EH (cell line): ENCODE results near the gene CRABP1.

Experiments
- DNase-seq: peaks from one replicate; pipeline ENCODE4 v3.0.0-alpha.2; 2015; ENCODE audit warnings: low read depth

Gene CRABP1

DNA sequence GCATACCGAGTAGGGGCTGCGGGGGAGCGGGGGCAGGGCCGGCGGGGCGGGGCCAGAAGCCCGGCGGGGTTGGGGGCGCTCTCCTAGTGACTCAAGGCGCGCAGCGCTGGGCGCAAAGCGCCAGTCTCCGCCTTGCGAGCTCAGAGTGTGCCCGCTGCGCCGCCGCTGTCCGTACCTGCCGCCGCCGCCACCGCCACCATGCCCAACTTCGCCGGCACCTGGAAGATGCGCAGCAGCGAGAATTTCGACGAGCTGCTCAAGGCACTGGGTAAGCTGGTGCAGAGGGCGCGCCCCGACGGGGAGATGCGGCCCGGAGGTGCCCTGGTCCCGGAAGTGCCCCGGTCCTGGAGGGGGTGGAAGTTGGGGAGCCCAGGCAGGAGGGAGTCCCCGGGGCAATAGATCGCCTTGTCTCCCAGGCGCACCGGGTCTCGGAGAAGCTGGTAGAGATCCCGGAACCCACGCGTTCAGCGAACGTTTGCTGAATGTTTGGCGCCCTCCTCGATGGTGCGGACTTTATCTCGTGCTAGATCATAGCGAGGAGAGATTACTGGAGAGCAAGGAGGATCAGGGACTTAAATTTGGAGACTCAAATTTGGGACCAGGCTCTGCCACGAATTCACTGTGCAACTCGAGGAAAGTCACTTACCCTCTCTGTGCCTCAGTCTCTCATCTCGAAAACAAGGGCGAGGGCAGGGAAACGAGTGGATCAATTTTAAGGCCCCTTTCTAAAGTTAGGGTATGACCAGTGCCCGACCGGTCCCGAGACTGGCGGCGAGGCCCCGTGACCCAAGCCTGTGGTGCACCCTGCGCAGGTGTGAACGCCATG lies at the start of gene CRABP1:
Gene CRABP1, plus strand, starts transcription at position 123 of the 826 bp plus-strand sequence. Its CDS starts 76 bp downstream, at position 199.
- DNase-seq: no peak

DNA sequence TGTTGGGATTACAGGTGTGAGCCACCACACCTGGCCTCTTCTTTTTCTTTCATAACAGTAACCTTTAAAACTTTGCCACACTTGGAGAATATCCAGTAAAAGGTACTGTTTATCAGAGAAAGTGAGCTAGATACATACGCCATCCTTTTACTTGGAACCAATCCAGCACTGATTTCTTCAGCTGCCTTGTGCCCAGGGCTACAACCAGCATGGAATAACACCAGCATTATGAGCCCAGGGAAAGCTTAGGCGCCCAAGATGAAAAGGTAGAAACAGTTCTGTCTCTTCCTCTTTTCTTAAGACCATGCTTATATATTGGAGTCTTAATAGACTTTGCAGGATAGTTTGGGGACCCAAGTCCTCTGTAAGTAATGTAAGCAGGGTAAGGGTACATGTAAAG lies 49.1 kb upstream of the CRABP1 start:
- DNase-seq: no peak

DNA sequence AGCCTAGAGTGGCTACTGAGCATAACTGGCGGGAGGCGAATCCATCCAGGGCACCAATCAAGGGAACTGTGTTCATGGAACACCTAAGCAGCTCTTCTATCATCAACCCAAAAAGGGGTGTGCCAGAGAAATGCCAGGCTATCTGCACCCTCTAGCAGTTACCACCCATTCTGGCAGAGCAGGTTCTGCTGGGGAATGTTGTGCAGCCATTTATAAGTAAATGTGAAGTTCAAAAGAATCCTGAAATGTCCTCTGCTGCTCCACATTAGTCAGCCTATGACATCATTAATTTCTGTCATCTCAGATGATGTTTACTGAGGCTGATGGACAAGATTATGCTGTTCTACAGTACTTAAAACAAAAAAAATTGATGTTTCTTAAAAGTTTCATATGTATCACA lies 48.5 kb upstream of the CRABP1 start:
- DNase-seq: no peak

DNA sequence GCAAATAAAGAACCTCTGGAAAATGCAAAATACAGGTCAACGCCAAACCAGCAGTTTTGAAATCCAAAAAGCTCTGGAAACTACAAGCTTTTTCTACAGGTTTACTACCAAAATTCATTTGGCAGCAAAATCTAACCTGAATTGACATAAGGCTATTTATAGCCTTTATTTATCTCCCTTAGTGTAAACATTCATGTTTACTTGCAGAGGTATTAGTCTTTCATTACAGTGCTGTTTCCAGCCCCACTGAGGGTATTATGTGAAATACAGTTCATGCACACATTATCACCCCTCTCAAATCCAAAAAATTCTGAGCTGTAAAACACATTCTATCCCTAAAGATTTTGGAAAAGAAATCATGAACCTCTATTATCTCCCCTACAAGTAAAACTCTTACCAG lies 47.9 kb upstream of the CRABP1 start:
- DNase-seq: no peak

DNA sequence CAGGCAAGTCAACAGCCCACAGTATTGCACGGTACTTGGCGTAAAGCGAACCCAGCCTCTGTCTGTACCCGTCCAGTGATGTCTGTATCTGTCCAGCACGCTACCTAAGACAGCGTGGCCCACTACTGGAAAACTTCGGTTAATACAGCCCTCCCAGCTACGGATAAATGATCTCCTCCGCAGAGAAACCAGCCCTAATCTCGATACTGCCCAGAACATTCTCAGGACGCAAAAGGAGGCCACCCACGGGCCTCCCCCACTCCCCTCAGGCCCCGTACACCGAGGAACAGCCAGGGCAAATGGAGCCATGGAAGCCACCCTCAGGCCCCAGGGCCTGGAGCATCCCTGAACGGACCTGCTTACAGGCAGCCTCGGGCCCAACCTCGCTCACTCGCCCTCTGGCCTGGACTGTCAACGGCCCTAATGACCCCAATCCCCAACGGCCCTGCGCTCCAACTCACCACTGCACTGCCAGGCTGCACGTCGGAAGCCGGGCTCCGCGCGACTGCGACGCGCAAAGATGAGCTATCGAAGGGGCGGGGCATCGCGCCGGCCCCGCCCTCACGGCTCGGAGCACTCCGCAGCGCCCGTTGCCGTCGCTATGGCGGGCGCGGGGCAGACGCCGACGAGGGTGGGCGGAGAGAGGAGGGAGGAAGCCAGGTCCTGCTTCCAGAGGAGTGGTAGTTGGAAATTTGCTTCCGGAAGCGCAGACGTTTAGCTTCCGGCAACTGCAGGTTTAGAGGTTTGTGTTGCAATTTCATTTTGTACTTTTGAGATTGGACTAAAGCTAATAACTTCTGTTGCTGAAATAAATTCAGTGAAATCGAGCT lies 40.8 kb upstream of the CRABP1 start, which contains the start of gene SKIC8:
Gene SKIC8, minus strand, starts transcription at position 509 of the 830 bp plus-strand sequence. CDS start 3,923 bp downstream, outside the sequence.
- DNase-seq: peak; percentile 93

DNA sequence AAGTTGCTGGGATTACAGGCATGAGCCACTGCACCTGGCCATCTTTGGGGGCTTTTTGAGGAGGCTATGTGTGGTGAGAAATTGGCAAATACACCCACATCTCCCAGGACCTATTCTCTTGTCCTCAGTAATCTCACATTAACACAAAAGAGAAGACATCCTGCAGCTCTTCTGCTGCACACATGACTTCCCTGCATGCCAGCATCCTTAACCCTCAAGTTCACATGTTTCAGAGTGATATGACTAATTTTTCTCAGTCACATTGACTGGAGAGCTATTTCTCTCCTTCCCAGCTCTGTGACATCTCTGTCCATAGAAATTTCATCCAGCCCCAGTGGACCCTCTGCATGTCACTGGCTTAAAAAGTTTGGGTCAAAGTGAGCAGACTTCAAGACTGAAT lies 38.8 kb upstream of the CRABP1 start:
- peak; percentile 50 for DNase-seq

DNA sequence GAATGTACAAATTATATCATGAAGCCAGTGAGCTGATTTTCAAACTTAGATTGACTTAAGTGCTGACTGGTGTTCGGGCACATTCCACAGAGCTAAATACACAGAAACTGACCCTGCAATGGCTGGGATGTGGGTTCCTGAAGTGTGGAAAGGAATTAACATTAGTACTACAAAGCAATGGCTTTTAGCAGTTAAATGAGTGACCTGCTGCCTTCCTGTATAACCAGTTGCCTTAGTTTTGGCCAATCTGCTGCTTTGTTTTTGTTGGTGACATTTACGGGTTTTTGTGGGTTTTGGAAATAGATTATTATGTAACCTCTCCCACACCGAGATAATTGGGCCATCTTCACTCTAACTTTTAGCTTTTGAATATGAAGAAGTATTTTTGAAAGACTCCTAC lies 38.3 kb upstream of the CRABP1 start:
- peak; percentile 74 for DNase-seq

GRCh38 chr15:78302579-78303312 lies 37.4 kb upstream of the CRABP1 start:
- peak; percentile 94 for DNase-seq

DNA sequence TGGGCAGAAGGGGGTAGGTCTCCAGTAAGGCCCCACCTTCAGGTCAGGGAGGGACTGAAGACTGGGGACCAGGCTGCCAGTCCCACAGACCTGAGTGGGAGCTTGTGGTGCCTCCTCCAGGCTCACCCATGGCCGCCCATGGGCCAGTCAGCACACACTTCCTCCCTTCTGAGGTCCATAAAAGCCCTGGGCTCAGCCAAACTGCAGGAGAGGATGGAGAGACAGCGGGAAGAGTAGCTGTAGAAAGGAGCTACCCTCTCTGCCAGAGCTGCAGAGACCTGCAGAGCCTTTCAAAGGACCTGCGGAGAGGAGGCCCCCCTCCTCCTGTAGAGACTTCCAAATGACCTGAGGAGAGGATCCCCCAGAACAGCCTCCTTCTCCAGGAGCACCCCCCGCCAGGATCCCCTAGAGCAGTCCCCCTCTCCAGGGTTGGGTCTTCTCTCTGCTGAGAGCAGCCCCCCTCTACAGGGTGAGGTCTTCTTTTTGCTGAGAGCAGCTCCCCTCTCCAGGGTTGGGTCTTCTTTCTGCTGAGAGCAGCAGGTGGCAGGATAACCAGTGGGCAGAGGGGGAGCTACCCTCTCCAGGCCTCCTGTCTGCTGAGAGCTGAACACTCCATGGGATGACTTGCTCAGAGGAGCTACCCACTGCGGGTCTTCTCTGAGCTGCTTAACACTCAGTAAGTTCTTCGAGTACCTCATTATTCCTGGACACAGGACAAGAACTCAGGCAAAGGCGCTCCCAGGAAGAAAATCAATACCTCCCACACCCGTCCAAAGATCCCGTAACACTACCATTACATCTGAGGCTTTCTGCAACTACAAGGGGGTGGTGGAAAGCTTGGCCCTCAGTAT lies 35.7 kb upstream of the CRABP1 start:
- DNase-seq: no peak

- DNase-seq: peak; percentile 89
These were observed 33.9 kb upstream of the CRABP1 start for GRCh38 chr15:78306176-78306774.

DNA sequence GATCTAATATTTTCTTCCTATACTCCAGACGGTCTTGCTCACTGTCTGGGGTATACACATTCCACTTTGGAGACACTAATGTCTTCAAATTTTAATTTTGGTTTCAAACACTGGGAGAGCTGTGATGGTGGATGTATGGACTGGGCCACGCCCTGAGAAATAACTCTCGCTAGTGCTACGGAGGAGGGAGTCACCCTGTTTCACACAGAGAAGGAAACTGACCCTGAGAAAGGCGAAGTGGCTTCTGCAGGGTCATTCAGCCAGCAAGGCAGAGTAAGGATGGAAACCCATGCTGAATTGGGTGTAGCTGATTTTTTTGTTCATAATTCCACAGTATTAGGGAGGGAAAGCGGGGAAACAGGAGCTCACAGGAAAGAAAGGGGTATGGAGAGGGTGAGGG lies 32.2 kb upstream of the CRABP1 start:
- no peak for DNase-seq

GRCh38 chr15:78308422-78309032 lies 31.6 kb upstream of the CRABP1 start:
- peak; percentile 69 for DNase-seq

GRCh38 chr15:78311292-78311691 lies 28.9 kb upstream of the CRABP1 start:
- DNase-seq: no peak

DNA sequence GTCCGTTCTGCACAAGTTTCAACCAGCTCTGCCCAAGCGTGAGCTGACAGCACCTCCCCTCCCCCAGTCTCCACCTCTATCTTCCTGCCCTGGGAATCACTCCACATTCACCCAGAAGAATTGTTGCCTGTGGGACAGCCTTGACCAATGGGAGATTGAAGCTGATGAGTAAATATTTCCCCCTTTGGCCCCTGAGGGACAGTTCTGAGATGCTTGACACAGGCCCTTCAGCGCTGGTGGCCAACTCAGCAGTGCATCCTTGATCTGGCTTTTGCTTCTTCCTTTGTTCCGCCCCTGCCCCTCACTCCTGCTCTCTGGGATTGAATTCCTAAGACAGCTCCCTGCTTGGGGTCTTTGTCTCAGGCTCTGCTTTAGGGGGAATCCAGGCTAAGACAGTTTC lies 27.6 kb upstream of the CRABP1 start:
- no peak for DNase-seq

GRCh38 chr15:78312957-78313356 lies 27.2 kb upstream of the CRABP1 start:
- no peak for DNase-seq

DNA sequence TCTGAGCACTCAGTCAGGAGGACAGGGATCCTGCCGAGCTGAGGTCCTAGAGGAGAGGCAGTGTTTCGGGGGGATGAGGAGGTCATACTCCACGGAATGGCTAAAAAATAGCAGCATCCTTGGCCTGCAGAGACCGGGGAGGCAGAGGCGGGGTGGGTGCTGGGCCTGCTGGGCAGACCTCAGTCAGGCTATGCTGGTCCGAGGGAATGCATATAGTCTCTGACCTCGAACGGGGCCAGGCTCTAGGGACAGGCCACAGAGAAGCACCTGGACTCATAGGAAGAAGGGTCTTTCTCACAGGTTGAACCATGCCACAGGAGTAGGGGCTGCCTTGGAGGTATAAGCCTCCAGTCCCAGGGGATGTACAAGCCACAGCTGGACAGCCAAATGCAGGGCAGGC lies 26.8 kb upstream of the CRABP1 start:
- DNase-seq: no peak

DNA sequence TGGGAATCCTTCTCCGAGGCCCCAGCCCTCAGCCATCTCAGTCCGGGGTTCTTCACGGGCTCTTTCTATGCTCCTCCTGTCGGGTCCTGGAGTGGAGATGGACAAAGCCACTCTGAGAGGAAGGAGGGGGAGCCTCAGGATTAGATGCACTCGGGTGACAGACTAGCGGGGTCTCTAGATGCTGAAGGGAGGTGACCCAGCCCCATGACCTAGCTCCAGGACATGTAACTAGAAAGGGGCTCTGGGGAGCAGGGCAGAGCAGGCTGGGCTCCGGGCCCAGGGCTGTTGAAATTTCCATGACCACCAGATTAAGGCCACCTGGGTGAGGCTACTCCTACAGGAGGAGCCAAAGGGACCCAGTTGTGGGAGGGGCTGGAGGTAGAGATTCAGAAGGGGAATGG lies 26.0 kb upstream of the CRABP1 start:
- no peak for DNase-seq

DNA sequence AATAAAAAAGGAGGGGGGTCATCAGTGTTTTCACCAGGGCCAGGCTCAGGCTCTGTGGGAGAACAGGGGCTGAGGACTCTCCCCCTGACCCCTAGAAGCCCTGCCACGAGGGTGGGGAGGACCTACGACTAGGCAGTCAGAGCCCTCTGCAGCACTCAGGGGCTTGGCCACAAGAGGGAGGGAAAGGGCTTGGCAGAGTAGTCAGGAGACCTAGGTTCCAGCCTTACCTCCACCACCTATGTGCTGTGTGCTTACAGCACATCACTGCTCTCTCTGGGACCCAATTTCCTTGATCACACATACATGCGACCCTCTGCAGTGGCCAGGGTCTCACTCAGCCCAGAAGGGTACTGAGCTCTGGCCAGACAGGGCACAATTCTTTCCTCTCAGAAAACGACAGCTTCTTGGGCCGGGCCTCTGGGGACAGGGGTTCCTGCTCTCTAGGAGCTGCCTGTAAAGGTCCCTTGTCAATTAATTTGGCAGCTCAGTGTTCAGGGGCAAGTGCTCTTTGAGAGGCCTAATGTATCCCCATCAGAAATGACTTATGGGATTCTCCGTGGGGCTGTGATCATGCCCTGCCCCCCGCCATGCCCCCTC lies 24.4 kb upstream of the CRABP1 start:
- peak; percentile 21 for DNase-seq

GRCh38 chr15:78316283-78317083 lies 23.7 kb upstream of the CRABP1 start:
- DNase-seq: no peak
